Measurements from ENCODE around the gene DCAF6.
"Not testable (repeated sequence)": the region's sequence is repeated elsewhere in the genome, so short reads cannot be mapped to it uniquely, and the experiment has no call there.

Gene DCAF6, protein sequence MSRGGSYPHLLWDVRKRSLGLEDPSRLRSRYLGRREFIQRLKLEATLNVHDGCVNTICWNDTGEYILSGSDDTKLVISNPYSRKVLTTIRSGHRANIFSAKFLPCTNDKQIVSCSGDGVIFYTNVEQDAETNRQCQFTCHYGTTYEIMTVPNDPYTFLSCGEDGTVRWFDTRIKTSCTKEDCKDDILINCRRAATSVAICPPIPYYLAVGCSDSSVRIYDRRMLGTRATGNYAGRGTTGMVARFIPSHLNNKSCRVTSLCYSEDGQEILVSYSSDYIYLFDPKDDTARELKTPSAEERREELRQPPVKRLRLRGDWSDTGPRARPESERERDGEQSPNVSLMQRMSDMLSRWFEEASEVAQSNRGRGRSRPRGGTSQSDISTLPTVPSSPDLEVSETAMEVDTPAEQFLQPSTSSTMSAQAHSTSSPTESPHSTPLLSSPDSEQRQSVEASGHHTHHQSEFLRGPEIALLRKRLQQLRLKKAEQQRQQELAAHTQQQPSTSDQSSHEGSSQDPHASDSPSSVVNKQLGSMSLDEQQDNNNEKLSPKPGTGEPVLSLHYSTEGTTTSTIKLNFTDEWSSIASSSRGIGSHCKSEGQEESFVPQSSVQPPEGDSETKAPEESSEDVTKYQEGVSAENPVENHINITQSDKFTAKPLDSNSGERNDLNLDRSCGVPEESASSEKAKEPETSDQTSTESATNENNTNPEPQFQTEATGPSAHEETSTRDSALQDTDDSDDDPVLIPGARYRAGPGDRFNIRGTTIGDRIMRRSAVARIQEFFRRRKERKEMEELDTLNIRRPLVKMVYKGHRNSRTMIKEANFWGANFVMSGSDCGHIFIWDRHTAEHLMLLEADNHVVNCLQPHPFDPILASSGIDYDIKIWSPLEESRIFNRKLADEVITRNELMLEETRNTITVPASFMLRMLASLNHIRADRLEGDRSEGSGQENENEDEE

DNA sequence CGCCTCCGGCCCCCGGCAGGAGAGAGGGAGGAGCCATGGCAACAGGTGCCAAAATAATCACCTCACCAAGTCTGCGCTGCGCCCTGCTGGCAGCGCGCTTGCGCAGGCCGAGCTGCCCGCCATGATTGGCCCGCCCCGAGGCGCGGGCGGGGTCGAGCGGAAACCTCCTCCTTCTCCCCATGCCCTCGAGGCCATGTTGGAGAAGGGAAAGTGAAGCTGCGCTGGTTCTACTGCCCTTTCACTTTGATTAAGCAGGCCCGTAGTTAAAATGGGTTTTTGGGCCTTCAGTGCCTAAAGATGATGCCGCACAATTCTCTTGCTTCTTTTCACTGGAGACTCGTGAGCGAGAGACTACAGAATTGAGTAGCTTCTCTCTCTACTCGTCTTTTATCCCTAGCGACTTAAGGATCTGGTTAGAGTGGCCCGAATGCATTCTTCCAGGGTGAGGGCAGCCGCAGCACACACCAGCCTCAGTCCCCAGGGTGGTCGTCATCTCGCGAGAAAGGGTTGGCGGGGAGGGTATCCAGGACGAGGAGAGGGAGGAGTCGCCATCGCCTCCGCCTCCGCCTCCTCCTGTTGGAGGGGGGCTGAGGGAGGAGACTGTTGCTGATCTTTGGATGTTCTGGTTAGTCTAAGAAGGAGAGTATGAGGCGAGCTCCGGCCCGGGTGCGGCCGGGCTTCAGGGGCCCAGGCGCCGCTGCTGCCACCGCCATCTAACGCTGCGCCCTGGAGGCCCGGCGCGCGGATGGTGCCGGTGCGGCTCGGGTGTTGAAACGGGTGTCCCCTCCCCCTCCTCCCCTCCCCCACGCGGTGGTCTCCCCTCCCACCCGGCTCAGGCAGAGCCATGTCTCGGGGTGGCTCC is at the start of gene DCAF6:
DCAF6 (plus strand) TSS at position 616 of the 862 bp plus-strand sequence; CDS start at position 845, 229 bp downstream.
- DNase-seq: peak; percentile 100

GRCh38 chr1:167887187-167887586 is 49.3 kb upstream of the DCAF6 start:
- DNase-seq: not testable (repeated sequence)

- DNase-seq: no peak
Observed at GRCh38 chr1:167890400-167890799, 46.1 kb upstream of the DCAF6 start.

GRCh38 chr1:167893798-167894197 is 42.7 kb upstream of the DCAF6 start:
- no peak for DNase-seq

GRCh38 chr1:167898578-167899222 is 37.8 kb upstream of the DCAF6 start:
- no peak for DNase-seq

DNA sequence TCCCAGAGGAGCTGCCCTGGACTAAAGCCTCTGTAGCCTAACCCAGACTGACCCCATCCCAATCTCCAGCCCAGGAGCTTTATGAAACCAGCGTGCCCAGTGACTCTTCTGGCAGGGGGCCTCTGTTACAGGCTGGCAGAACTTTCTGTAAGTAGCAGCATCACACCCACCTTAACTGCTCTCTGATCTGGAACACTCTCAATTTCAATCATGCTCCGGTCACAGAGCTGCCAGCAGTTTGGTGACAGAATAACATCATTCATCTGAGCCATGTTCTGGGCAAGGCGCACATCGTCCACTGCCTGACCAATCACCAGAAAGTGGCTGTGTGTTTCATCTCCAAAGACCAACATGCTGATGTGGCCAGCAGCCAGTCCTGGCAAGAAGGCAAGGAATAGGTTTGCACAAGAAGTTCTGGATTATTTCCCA is 37.2 kb upstream of the DCAF6 start:
- no peak for DNase-seq

- no peak for DNase-seq
Observed at GRCh38 chr1:167900907-167901306, 35.6 kb upstream of the DCAF6 start.

GRCh38 chr1:167904652-167905130 is 31.8 kb upstream of the DCAF6 start:
- DNase-seq: peak; percentile 58 to 87

- peak in 1 of 2 experiments; percentile 33 for DNase-seq
Observed at GRCh38 chr1:167905182-167905581, 31.3 kb upstream of the DCAF6 start.

DNA sequence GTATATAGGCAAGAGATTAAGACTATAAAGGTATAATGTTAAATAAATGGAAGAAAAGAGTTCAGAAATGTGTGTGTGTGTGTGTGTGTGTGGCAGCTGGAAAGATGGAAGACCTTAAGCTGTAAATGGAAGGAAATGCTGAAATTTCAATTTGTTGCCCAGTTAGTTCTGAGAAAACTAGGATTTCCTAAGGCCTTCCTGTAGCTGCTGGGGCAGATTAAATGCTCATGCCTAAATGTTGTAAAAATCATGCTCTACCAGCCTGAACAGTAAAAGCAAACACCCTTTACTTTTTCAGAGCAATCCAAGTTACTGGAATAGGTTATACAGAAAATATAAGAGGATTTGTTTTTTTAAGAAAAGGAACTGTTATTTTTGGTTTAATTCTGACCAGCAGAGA is 30.8 kb upstream of the DCAF6 start:
- DNase-seq: no peak

DNA sequence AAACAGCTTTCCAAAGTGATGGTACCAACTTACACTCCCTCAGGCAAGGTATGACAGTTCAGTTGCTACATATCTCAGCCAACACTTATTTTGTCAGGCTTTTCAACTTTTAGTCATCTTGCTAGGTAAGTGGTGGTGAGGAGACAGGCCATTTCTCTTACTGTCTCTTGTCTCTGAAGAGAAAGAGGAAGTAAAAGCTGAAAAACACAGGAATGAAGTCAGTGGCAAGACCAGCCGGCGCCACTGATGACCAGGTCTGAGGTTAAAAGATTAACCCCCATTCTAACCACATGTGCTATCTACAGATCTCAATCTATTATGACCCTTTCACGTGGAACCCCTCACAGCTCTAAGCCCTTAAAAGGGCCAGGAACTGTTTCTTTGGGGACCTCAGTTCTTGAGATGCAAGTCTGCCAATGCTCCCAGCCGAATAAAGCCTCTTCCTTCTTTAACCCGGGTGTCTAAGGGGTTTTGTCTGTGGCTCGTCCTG is 26.7 kb upstream of the DCAF6 start:
- DNase-seq: no peak

DNA sequence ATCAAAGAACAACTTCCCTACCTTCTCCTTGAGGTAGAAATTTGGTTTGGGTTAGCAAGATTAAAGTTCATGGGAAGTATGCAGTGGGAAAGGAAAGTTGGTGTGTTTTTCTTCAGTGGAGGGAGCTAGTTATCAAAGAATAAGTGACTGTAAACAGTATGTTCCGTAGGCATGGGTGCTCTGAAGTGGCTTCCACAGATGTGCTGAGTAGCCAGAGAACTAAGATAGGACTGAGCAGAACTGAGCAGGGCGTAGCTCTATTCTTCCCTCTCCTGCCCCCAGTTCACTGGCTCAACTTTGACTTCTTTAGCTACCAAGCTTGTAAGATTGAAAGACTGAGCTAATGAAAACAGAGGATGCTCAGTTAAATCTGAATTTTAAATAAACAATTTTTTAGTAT is 26.0 kb upstream of the DCAF6 start:
- DNase-seq: no peak

GRCh38 chr1:167911413-167911812 is 25.1 kb upstream of the DCAF6 start:
- DNase-seq: no peak

DNA sequence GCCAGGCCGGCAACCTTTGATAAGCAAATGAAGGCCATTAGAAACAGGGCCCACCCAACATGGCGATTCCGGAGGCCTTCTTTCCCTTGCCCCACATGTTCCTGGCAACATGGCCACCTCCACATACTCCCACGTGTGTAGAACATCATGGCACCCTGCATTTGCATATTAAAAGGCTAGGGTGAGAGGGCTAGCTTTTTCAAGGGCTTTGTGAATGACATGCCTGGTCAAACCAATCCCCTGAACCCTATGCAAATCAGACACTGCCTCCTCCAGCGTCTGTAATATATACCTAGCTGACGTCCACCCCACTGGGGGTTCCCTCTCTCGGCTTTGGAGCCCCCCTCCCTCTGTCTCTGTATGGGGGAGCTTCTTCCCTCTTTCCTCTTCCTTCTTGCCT is 24.2 kb upstream of the DCAF6 start:
- DNase-seq: no peak

DNA sequence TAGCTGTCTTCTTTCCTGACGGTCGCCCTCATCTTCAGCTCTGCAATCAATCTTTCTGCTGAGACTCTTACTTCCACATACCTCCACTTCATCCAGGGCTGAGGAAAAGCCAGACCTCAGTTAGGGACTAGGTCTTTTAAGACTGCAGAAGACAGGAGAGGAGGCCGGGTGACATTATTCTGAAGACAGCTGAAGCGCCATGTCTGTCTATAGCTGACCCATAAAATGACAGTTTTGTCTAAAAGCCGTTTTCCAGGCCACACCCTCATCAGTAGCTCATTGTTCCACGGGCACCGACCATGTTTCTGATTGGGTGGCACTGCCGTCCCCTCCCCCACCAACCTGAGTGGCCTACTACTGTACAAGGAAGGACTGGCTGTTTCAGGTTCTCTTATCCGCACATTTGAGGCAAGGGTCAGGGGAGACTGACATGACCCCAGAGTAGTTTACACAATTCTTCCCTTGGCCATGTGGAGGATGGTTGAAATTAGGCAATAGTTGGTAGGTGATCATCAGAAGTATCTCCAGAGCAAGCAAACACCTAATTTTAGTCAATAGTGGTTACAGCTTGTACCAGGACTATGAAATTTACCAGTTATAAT is 22.5 kb upstream of the DCAF6 start, which contains the start of gene ADCY10:
ADCY10 (minus strand) TSS at position 240 of the 602 bp plus-strand sequence. CDS start 8,994 bp downstream, outside the sequence.
- DNase-seq: no peak

- DNase-seq: no peak
Observed at GRCh38 chr1:167915569-167915968, 20.9 kb upstream of the DCAF6 start.

DNA sequence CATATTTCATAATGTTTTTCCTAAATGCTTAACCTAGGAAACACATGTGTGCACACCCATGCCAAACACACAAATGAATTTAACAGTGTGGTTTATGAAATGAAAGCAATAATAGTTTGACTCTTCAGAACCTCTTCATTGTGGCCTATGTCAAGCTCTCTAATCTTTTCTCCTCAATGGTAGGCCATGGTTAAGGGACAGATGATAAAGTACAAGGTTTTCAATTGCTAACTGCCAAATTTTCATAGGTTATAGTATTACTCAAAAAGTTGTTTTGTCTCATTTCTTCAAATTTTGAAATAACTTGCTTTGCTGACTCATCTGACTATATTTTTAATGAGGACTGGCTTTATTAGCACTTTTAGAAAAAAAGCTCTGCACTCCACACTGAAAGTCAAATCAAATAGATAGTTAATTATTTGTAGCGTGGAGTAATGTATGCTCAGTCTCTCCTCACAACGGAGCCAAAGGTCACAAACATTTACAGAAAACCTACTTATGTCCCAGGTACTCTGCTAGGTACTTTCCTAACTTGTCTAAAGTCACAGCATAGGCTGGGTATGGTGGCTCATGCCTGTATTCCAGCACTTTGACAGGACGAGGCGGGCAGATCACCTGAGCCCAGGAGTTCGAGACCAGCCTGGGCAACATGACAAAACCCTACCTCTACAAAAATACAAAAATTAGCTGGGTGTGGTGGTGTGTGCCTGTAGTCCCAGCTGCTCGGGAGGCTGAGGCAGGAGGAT is 19.5 kb upstream of the DCAF6 start:
- no peak for DNase-seq

- no peak for DNase-seq
Observed at GRCh38 chr1:167922023-167922422, 14.5 kb upstream of the DCAF6 start.

- DNase-seq: no peak
Observed at GRCh38 chr1:167922611-167923074, 13.8 kb upstream of the DCAF6 start.

DNA sequence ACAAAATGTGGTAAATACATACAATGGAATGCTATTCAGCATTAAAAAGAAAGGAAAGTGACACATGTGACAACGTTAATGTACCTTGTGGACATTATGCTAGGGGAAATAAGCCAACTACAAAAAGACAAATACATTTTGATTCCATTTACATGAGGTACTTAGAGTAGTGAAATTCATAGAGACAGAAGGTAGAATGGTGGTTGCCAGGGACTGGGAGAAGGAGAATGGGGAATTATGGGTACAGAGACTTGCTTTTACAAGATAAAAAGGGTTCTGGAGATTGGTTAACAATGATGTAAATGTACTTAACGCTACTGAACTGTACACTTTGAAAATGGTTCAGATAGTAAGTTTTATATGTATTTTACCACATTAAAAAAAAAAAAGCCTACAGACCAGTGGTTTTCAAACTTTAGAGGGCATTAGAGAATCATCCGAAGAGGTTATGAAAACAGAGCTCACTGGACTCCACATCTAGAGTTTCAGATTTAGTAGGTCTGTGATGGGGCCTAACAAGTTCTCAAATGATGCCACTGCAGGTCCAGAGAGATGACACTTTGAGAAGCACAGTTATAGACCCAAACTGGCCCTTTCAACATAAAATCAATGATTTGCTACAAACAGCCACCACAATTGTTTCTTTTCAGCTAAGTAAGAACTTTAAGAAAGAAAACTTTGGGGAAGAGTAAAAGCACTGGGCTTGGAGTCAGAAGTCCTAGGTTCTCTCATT is 13.0 kb upstream of the DCAF6 start:
- no peak for DNase-seq
